ENCODE measurements around the gene RAX. TPM values are rescaled to one million over a fixed set of nuclear protein-coding genes. Genes with fewer than 3 reads are reported as not detected.
A peak's percentile ranks its signal among the peaks of the same experiment; 100 is the strongest.

RAX gene
- total RNA-seq, 1 experiment from 2014 or later = 18.3 TPM

GRCh38 chr18:59239642-59240041 lies 33.6 kb downstream of the RAX start:
- Histone ChIP-seq H3K36me3 (ENCODE audit: insufficient read depth, low read length, poor library complexity, severe bottlenecking) (no peaks in the 10 kb centered on the region), H3K4me1 (ENCODE audit: insufficient read depth, low read length, poor library complexity, severe bottlenecking) (peaks cover 11% of the 10 kb centered on the region), H3K4me3 (ENCODE audit: low read depth, low read length, poor library complexity, severe bottlenecking) (no peak overlapping the region), H3K27ac (ENCODE audit: low read depth, low read length, poor library complexity, severe bottlenecking) (no peak overlapping the region), H3K9me3 (ENCODE audit: low read depth, low read length, poor library complexity, severe bottlenecking) (no peaks in the 10 kb centered on the region), H3K27me3 (replicated peaks; ENCODE audit: insufficient read depth, low read depth, low read length, poor library complexity) (no peaks in the 10 kb centered on the region)
- intact Hi-C loops (cut with micrococcal nuclease; ENCODE audit: unreplicated experiment) = no loop called here
- DNase-seq (ENCODE audit: low spot score) = no peak
- ChIA-PET POLR2A (ENCODE audit: low non-redundant PET) (no interaction called here), CTCF (no interaction called here)
- no TSS peak for BruUV-seq (replicated peaks)
- TF ChIP-seq EZH2 (IDR thresholded peaks at IDR 0.05; ENCODE audit: borderline replicate concordance, low read depth, low read length, poor library complexity, severe bottlenecking) (no peak), CTCF (conservative IDR thresholded peaks at IDR 0.05; ENCODE audit: low read depth, low read length) (no peak)

DNA sequence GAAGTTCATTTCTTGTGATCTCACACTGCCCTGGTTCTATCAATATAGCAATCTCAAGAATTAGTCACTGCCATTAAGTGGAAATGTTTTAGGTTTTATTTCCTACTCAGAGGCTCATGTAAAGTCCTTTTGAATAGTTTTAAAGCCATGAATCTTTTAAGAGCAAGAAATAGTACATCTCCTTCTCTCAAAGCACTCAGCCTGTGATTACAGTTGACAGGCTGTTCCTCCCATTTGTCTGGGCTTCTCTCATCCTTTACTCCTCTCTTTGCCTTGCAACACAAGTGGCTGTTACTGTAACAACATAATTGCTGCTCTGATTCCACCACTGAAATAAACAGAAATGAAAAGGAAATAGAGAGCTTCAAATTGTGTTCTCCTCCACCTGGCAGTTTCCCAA lies 34.9 kb downstream of the RAX start:
- no peak for TF ChIP-seq CTCF (conservative IDR thresholded peaks at IDR 0.05; ENCODE audit: low read depth, low read length)
- TF ChIP-seq EZH2 (IDR thresholded peaks at IDR 0.05; ENCODE audit: borderline replicate concordance, low read depth, low read length, poor library complexity, severe bottlenecking) = no peak
- peak; percentile 74 for DNase-seq (ENCODE audit: low spot score)
- Histone ChIP-seq H3K9me3 (ENCODE audit: low read depth, low read length, poor library complexity, severe bottlenecking) (no peaks in the 10 kb centered on the region), H3K36me3 (ENCODE audit: insufficient read depth, low read length, poor library complexity, severe bottlenecking) (no peaks in the 10 kb centered on the region), H3K27me3 (replicated peaks; ENCODE audit: insufficient read depth, low read depth, low read length, poor library complexity) (no peaks in the 10 kb centered on the region), H3K4me3 (ENCODE audit: low read depth, low read length, poor library complexity, severe bottlenecking) (no peak overlapping the region), H3K4me1 (ENCODE audit: insufficient read depth, low read length, poor library complexity, severe bottlenecking) (peaks cover 11% of the 10 kb centered on the region), H3K27ac (ENCODE audit: low read depth, low read length, poor library complexity, severe bottlenecking) (peak overlapping the region; percentile 69)
- no TSS peak for BruUV-seq (replicated peaks)
- CTCF ChIA-PET = no interaction called here
- intact Hi-C loops (cut with micrococcal nuclease; ENCODE audit: unreplicated experiment) = no loop called here
- POLR2A ChIA-PET (ENCODE audit: low non-redundant PET) = no interaction called here

GRCh38 chr18:59233017-59233410 lies 40.2 kb downstream of the RAX start:
- intact Hi-C loops (cut with micrococcal nuclease; ENCODE audit: unreplicated experiment) = no loop called here
- H3K36me3 ChIP-seq (ENCODE audit: insufficient read depth, low read length, poor library complexity, severe bottlenecking) = peaks cover 26% of the 10 kb centered on the region
- peaks cover 38% of the 10 kb centered on the region for H3K4me1 ChIP-seq (ENCODE audit: insufficient read depth, low read length, poor library complexity, severe bottlenecking)
- TF ChIP-seq CTCF (conservative IDR thresholded peaks at IDR 0.05; ENCODE audit: low read depth, low read length) = no peak
- no peak for TF ChIP-seq EZH2 (IDR thresholded peaks at IDR 0.05; ENCODE audit: borderline replicate concordance, low read depth, low read length, poor library complexity, severe bottlenecking)
- H3K27me3 ChIP-seq (replicated peaks; ENCODE audit: insufficient read depth, low read depth, low read length, poor library complexity) = no peaks in the 10 kb centered on the region
- DNase-seq (ENCODE audit: low spot score) = peak; percentile 41
- no TSS peak for BruUV-seq (replicated peaks)
- CTCF ChIA-PET = no interaction called here
- no peak overlapping the region for H3K27ac ChIP-seq (ENCODE audit: low read depth, low read length, poor library complexity, severe bottlenecking)
- H3K4me3 ChIP-seq (ENCODE audit: low read depth, low read length, poor library complexity, severe bottlenecking) = no peak overlapping the region
- H3K9me3 ChIP-seq (ENCODE audit: low read depth, low read length, poor library complexity, severe bottlenecking) = no peaks in the 10 kb centered on the region
- POLR2A ChIA-PET (ENCODE audit: low non-redundant PET) = no interaction called here

All from A673 (cell line).